ENCODE measurements around the gene PMPCB.

PMPCB gene

DNA sequence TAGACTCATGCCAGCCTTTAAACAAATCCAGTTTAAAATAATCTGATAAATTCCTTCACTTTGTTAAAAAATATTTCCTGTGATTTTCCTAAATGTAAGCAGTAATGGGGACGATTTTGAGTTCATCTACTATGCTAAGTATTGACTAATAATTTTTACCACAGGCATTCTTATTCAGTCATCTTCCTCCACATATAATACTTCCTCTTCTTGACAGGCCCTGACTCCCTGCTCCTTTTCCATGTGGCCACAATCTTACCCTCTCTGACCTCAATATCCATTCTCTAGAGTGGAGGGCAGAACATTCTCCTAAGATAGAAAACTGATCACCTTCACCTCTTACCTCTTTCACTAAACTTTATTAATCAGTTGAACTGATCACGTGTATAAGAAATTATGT lies 39.5 kb downstream of the PMPCB start:
- no peak for DNase-seq

- DNase-seq: no peak
Observed at GRCh38 chr7:103338864-103339263, 41.6 kb downstream of the PMPCB start.

GRCh38 chr7:103341466-103341865 lies 44.2 kb downstream of the PMPCB start:
- no peak for DNase-seq

GRCh38 chr7:103343332-103343731 lies 46.1 kb downstream of the PMPCB start:
- DNase-seq: no peak

- peak; percentile 18 for DNase-seq
Observed at GRCh38 chr7:103343758-103344452, 46.7 kb downstream of the PMPCB start.

- DNase-seq: peak; percentile 76
Observed at GRCh38 chr7:103344453-103345149, 47.4 kb downstream of the PMPCB start, which contains the start of gene DNAJC2. Gene DNAJC2 (minus strand): TSS chr7:103344767. CDS start chr7:103344622, 145 bp downstream.

DNA sequence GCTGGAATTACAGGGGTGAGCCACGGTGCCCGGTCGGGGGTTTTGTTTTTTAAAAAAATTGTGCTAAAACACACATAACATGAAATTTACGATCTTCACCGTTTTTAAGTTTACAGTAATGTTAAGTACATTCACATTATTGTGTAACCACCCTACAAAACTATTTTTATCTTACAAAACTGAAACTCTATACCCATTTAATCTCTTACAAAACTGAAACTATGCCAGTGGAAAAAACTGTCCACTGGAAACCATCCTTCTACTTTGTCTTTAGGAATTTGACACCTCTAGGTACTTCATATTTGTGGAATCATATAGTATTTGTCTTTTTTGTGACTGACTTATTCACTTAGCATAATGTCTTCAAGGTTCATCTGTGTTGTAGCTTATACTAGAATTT lies 49.2 kb downstream of the PMPCB start:
- no peak for DNase-seq

DNA sequence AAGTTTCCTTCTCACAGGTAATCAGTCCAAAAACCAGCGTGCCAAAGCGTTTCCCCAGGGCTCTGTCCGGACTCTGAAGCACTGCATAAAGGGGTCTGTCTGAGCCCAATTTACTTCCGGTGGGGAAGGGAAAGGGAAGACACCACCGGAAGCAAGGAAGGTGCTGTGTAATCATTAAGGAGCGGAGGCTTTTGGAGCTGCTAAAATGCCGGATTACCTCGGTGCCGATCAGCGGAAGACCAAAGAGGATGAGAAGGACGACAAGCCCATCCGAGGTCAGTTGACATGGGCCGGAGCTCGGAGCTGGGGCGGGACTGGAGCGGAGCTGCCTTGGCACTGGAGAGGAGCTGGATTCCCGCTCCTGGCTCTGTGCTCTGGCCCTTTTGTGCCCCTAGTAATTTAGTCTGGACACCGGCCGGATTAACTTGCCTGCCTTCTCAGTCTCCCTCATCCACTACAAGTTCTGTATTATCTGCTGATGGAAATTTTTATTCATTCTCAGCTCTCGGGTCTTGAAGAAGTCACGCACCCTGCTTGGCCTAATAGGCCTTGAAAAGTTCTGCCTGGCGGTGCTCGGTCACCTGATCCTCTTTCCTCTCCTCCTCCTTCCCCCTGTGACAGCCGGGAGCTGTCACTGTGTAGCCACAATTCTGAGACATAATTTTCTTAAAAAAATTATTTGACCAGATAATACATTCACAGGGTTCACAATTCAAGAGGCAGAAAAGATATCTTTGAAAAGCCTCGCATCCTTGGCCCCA lies 50.5 kb downstream of the PMPCB start, which contains the start of gene PSMC2:
PSMC2 (plus strand) TSS at position 137 of the 761 bp plus-strand sequence; CDS start at position 206, 69 bp downstream.
- DNase-seq: peak; percentile 68

GRCh38 chr7:103348452-103348851 lies 51.2 kb downstream of the PMPCB start:
- no peak for DNase-seq

DNA sequence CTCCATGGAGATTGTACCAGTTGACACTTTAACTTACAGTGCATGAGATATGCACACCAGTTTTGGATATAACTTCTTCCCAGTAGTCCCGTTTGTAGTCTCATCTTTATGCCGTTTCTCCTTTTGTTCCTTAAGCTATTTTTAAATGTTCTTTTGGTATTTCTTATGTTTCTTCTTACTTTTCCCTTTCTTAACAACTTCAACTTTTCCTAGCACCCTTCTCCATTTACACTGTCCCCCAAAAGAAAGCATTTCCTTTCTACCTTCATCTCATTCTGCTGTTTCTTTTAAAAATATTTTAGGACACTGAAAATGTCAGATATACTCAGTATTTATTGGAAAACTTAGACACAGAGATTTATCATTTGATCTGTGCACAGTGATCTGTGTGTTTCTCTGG lies 51.7 kb downstream of the PMPCB start:
- DNase-seq: no peak

DNA sequence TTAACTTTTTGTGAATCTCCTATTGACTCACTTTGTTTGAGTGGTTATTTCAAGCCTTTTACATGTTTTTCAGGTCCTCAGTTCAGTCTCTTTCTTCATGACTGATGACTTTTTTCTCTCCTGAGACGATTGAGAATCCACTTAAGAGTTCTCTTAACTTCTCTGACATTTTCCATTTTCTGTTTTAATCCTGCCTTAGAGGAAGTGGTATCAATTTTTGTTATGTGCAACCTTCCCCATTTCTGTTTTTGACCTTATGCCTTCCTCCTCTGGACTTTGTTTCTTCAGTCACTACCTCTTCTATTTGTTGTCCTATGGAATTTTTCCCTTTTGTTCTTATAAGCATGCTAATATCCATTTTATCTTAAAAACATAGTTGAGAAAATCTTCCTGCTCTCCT lies 52.6 kb downstream of the PMPCB start:
- DNase-seq: no peak
